ENCODE results near the gene PHLDA3.

The PHLDA3 gene

GRCh38 chr1:201426479-201427310, 42.3 kb downstream of the PHLDA3 start:
- no peak for DNase-seq

GRCh38 chr1:201424146-201424545, 44.8 kb downstream of the PHLDA3 start:
- no peak for DNase-seq

GRCh38 chr1:201423655-201424054, 45.3 kb downstream of the PHLDA3 start:
- no peak for DNase-seq

GRCh38 chr1:201422436-201423030, 46.5 kb downstream of the PHLDA3 start:
- no peak for DNase-seq

GRCh38 chr1:201422026-201422425, 47.0 kb downstream of the PHLDA3 start:
- no peak for DNase-seq

GRCh38 chr1:201421041-201421440, 47.9 kb downstream of the PHLDA3 start:
- DNase-seq: no peak

GRCh38 chr1:201420608-201421002, 48.4 kb downstream of the PHLDA3 start:
- no peak for DNase-seq

GRCh38 chr1:201419746-201420607, 49.0 kb downstream of the PHLDA3 start:
- no peak for DNase-seq

GRCh38 chr1:201419256-201419655, 49.7 kb downstream of the PHLDA3 start:
- no peak for DNase-seq

- no peak for DNase-seq
These were observed 50.5 kb downstream of the PHLDA3 start for GRCh38 chr1:201418461-201418860.
